KMS-11 (cell line): ENCODE measurements around the gene HCN3.
A peak's percentile ranks its signal among the peaks of the same experiment; 100 is the strongest.

Experiments used
- H2AFZ ChIP-seq: fragments of 200-600 bp; sonication (generic); 2 replicates; pipeline ENCODE4 v1.6.1; 2016; ENCODE audit warnings: antibody characterized with exemption, mixed run types, low read depth
- H3K27ac ChIP-seq: fragments of 200-600 bp; sonication (generic); 2 replicates; pipeline ENCODE4 v1.6.1; 2016; ENCODE audit warnings: mild to moderate bottlenecking, mixed run types
- H3K27me3 ChIP-seq: fragments of 200-600 bp; sonication (generic); 2 replicates; pipeline ENCODE4 v1.6.1; 2017; ENCODE audit warnings: mild to moderate bottlenecking, low read depth, mixed run types, moderate library complexity; ENCODE audit not compliant: insufficient read depth
- H3K36me3 ChIP-seq: fragments of 200-600 bp; sonication (generic); 2 replicates; pipeline ENCODE4 v1.6.1; 2017; ENCODE audit warnings: mild to moderate bottlenecking, mixed run types; ENCODE audit not compliant: insufficient read depth
- H3K4me1 ChIP-seq: fragments of 200-600 bp; sonication (generic); 2 replicates; pipeline ENCODE4 v1.6.1; 2016; ENCODE audit warnings: mild to moderate bottlenecking, low read depth, mixed run types; ENCODE audit not compliant: poor library complexity, severe bottlenecking
- H3K4me2 ChIP-seq: fragments of 200-600 bp; sonication (generic); 2 replicates; pipeline ENCODE4 v1.7.0; 2016; ENCODE audit warnings: mild to moderate bottlenecking, mixed run types
- H3K4me3 ChIP-seq: fragments of 200-600 bp; sonication (generic); IDR thresholded peaks from 2 replicates; pipeline ENCODE4 v1.6.1; 2017; ENCODE audit warnings: low read depth, low read length, mixed read lengths; ENCODE audit not compliant: insufficient read depth
- H3K79me2 ChIP-seq: fragments of 200-600 bp; sonication (generic); 2 replicates; pipeline ENCODE4 v1.6.1; 2016; ENCODE audit warnings: low read depth, mixed run types; ENCODE audit not compliant: insufficient read depth
- H3K9ac ChIP-seq: fragments of 200-600 bp; sonication (generic); 2 replicates; pipeline ENCODE4 v1.6.1; 2016; ENCODE audit warnings: mild to moderate bottlenecking, mixed run types
- H4K20me1 ChIP-seq: fragments of 200-600 bp; sonication (generic); 2 replicates; pipeline ENCODE4 v1.6.1; 2016; ENCODE audit warnings: mild to moderate bottlenecking, mixed run types; ENCODE audit not compliant: insufficient read depth
- TF ChIP-seq, protein P1 (sequence below): fragments of 200-600 bp; sonication (generic); conservative IDR thresholded peaks from 2 replicates; pipeline ENCODE4 v1.6.1; 2017; ENCODE audit warnings: low read depth, mild to moderate bottlenecking, antibody characterized with exemption, low read length, moderate library complexity, mixed read lengths

Gene HCN3

DNA sequence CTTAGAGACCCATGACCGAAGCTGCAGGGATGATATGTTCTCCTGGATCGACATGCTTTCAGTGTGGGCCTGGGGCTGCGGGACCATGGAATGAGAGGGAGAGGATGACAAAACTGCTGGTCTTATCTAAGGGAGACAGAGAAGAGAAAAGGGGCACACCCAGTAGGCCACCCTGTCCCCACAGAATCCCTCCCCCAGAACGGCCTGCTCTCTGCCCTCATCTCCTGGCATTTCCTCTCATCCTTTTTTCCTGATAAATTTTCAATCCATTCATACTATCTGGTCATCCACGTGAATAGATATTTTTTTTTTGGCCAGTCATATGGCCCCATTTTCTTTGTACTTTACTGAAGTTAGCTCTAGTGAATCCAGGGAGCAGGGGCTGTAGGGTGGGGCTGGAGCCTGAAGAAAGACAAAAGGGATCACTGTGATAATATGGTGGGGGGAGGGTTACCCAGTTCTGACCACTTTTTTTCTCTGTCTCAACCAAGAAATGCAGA, 24.1 kb downstream of the HCN3 start, which contains the start of gene PKLR:
PKLR (minus strand) TSS at position 97 of the 500 bp plus-strand sequence; CDS start at position 54, 43 bp downstream.
- H3K4me1 ChIP-seq: no peaks in the 10 kb centered on the region
- no peak within 1 kb of the TSS for H3K4me3 ChIP-seq

DNA sequence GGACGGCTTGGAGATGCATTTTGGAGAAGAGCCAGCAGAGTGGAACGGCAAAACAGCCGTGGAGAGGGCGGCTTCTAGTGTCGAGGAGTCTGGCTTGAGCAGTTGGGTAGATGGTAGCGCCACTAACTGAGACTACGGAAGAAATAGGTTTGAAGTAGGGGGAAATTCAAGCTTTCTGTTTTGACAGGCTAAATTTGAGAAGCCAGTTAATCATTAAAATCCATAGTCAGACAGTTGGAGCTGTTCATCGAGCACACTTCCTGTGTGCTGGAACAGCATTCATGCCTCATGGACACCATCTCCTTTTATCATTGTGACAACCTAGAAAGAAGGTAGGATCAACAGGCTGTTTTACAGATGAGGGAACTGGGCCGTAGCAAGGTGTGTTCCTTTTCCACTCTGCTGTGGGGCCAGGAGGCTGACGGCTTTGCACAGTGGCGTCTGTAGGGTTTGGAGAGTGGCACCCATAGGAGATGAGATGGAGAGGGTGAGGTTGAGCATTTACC, 27.3 kb downstream of the HCN3 start:
- Histone ChIP-seq H3K4me2 (no peak overlapping the region), H3K27ac (no peak overlapping the region), H3K36me3 (no peaks in the 10 kb centered on the region), H3K9ac (no peak overlapping the region), H2AFZ (no peak overlapping the region), H4K20me1 (no peaks in the 10 kb centered on the region), H3K27me3 (no peaks in the 10 kb centered on the region), H3K4me3 (no peak overlapping the region), H3K79me2 (peaks cover 10% of the 10 kb centered on the region), H3K4me1 (peaks cover 10% of the 10 kb centered on the region)
- TF ChIP-seq, protein P1, sequence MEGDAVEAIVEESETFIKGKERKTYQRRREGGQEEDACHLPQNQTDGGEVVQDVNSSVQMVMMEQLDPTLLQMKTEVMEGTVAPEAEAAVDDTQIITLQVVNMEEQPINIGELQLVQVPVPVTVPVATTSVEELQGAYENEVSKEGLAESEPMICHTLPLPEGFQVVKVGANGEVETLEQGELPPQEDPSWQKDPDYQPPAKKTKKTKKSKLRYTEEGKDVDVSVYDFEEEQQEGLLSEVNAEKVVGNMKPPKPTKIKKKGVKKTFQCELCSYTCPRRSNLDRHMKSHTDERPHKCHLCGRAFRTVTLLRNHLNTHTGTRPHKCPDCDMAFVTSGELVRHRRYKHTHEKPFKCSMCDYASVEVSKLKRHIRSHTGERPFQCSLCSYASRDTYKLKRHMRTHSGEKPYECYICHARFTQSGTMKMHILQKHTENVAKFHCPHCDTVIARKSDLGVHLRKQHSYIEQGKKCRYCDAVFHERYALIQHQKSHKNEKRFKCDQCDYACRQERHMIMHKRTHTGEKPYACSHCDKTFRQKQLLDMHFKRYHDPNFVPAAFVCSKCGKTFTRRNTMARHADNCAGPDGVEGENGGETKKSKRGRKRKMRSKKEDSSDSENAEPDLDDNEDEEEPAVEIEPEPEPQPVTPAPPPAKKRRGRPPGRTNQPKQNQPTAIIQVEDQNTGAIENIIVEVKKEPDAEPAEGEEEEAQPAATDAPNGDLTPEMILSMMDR: no peak

More for the DNA sequence above, 24.1 kb downstream of the HCN3 start, which contains the start of gene PKLR:
- H3K4me2 ChIP-seq: no peak within 1 kb of the TSS
- no peak within 1 kb of the TSS for H2AFZ ChIP-seq
- H3K36me3 ChIP-seq: no peaks in the 10 kb centered on the region
- H3K9ac ChIP-seq: no peak within 1 kb of the TSS
- H3K27me3 ChIP-seq: peaks cover 12% of the 10 kb centered on the region; the same call in 1 of the 2 replicates
- TF ChIP-seq, protein P1: no peak
- no peaks in the 10 kb centered on the region for H4K20me1 ChIP-seq
- no peak within 1 kb of the TSS for H3K27ac ChIP-seq
- no peaks in the 10 kb centered on the region for H3K79me2 ChIP-seq

DNA sequence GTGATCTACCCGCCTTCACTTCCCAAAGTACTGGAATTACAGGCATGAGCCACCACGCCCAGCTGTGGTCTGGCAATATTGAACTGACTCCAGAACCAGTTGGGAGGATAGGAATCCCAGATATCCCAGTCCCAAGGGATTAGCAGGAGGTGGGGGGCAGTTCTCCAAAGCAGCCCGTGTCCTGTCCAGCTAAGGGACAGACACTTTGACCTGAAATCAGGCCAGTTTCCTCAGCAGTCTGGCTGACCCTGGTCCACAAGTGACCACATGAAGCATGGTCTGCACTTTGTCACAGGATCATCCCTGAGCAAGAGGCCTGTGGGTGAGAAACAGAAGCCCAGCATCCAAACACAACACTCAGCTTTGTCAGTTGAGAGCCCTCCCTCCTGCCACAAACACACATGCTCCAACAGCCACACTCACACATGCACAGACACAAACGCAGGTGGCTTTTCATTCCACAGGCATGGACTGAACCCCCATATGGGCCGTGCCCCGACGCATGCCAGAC, 28.7 kb downstream of the HCN3 start:
- Histone ChIP-seq H3K4me2 (no peak overlapping the region), H3K4me1 (peaks cover 23% of the 10 kb centered on the region), H3K27ac (no peak overlapping the region), H3K36me3 (0 out of 2 replicates have a peak, but pooled peaks cover 3% of the 10 kb centered on the region), H4K20me1 (no peaks in the 10 kb centered on the region), H3K27me3 (no peaks in the 10 kb centered on the region), H3K4me3 (no peak overlapping the region), H2AFZ (no peak overlapping the region), H3K79me2 (peaks cover 23% of the 10 kb centered on the region), H3K9ac (no peak overlapping the region)
- TF ChIP-seq, protein P1: no peak

DNA sequence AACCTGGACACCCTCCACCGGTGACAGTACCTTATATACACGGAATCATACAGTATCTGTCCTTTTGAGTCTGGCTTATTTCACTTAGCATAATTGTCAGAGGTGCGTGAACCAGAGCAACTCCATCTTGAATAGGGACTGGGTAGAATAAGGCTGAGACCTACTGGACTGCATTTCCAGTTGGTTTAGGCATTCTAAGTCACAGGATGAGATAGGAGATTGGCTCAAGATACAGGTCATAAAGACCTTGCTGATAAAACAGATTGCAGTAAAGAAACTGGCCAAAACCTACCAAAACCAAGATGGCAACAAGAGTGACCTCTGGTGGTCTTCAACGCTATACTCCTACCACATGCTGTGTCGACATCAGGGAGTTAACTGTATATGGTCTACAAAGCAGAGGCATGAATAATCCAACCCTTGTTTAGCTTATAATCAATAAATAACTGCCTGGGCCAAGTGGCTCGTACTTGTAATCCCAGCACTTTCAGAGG, 30.0 kb downstream of the HCN3 start:
- no peak overlapping the region for H3K9ac ChIP-seq
- H3K4me3 ChIP-seq: no peak overlapping the region
- TF ChIP-seq, protein P1: peak; percentile 48; the same call in 1 of the 2 replicates
- H3K27ac ChIP-seq: no peak overlapping the region; the same call in 1 of the 2 replicates
- H4K20me1 ChIP-seq: no peaks in the 10 kb centered on the region
- H3K36me3 ChIP-seq: 0 out of 2 replicates have a peak, but pooled peaks cover 3% of the 10 kb centered on the region
- peaks cover 23% of the 10 kb centered on the region for H3K4me1 ChIP-seq
- H3K4me2 ChIP-seq: peak overlapping the region; percentile 44; the same call in 1 of the 2 replicates
- H3K79me2 ChIP-seq: peaks cover 31% of the 10 kb centered on the region
- H2AFZ ChIP-seq: no peak overlapping the region
- H3K27me3 ChIP-seq: no peaks in the 10 kb centered on the region
